C1 segment of cervical spinal cord (tissue), 14 donors: ENCODE measurements around the gene APPBP2.
"Not testable (repeated sequence)": the region's sequence is repeated elsewhere in the genome, so short reads cannot be mapped to it uniquely, and the experiment has no call there.

Experiments used
- DNase-seq, 14 donors: peaks; one replicate each; lab custom pipeline; 2025; lab: John Stamatoyannopoulos, UW

The APPBP2 gene

DNA sequence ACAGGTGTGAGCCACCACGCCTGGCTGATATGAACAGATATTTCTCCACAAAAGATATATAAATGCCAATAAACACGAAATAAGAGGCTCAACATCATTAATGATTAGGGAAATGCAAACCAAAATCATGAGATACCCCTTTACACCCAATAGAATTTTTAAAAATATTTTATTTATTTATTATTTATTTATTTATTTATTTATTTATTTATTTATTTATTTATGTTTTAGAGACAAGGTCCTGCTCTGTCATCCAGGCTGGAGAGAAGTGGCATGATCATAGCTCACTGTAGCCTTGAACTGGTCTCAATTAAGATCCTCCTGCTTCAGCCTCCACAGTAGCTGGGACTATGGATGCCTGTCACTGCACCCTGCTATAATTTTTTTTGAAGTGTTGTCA is 30.8 kb downstream of the APPBP2 start:
- no peak for DNase-seq

DNA sequence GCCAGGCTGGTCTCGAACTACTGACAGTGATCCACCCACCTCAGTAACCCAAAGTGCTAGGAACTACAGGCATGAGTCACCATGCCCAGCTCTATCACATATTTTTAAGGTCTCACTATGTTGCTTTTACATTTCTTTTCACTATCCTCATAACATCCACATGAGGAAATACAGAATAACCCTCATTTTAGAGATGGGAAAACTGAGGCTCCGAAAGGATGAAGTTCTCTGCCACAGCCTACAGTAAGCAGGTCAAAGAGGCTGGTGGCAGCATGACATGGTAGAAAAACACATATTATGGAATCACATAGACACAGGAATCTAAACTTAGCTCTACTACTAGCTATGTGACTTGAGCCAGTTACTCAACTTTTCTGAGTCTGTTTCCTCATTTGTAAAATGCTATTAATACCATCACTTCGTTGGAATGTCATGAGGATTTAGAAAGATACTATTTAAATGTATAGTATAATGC is 32.2 kb downstream of the APPBP2 start:
- no peak for DNase-seq

DNA sequence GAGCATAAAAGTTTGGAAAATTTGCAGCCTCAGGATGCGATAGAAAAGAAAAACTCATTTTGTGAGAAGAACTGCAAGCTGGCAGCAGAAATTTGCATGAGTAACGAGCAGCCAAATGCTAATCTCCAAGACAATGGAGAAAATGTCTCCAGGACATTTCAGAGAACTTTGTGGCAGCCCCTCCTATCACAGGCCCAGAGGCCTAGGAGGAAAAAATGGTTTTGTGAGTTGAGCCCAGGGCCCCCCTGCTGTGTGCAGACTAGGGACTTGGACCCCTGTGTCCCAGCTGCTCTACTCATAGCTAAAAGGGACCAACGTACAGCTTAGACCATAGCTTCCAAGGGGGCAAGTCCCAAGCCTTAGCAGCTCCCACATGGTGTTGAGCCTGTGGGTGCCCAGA is 34.3 kb downstream of the APPBP2 start:
- no peak for DNase-seq

DNA sequence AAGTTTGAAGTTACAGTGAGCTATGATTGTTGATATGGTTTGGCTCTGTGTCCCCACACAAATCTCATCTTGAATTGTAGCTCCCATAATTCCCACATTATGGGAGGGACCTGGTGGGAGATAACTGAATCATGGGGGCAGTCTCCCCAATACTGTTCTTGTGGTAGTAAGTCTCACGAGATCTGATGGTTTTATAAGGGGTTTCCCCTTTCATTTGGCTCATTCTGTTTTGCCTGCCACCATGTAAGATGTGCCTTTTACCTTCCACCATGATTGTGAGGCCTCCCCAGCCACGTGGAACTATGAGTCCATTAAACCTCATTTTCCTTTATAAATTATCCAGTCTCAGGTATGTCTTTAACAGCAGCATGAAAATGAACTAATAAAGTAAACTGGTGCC is 35.4 kb downstream of the APPBP2 start:
- not testable (repeated sequence) for DNase-seq

DNA sequence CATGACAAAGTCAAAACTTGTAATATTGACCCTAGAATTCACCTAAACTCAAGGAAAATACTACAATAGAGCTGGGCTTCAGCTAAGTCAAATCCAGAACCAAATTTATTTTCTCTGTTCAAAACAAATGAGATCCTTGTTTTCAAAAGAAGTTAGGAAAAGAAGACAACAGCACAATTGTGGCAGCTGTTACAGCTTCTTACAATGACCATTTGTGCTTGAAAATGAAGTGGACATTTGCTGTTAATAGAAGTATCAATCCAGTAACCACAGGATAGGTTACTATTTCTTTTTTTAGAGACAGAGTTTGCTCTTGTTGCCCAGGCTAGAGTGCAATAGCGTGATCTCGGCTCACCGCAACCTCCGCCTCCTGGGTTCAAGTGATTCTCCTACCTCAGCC is 44.4 kb downstream of the APPBP2 start:
- peak in 3 of 14 donors; percentile 3 to 12 (median 12) for DNase-seq

DNA sequence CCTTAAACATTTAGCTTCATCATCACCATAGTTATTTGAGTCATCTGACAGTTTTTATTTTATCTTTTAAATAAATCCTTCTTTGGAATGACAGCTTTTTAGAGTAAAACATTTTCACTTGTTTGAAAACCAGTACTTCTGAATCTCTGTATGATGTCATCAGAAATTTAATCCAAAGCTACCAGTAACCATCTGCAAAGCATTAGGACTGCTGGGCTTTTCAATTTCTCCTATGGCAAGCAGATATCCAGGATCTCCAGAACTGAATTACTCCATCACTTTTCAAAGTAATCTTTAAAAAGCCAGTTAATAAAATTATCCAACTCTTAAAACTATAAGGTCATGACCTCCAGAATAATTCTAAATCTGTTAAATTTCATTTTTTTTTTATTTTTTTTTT is 52.3 kb downstream of the APPBP2 start:
- no peak for DNase-seq

DNA sequence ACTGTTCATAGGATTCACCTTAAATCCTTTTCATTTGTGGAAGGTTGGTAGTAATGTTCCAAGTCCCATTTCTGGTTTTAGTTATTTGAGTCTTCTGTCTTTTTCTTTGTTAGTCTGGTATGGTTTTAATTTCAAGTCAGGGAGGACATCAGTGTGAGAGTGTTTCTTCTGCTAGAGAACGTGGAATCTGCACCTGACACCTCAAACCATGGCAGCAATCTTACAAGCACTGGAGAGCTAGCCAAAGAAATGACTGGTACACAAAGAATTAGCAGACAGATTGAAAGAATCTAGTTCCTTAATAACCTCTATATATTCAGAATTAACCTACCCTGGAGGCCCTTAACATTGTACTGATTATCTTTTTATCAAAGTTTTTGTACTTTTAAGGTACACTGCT is 53.6 kb downstream of the APPBP2 start:
- DNase-seq = no peak

DNA sequence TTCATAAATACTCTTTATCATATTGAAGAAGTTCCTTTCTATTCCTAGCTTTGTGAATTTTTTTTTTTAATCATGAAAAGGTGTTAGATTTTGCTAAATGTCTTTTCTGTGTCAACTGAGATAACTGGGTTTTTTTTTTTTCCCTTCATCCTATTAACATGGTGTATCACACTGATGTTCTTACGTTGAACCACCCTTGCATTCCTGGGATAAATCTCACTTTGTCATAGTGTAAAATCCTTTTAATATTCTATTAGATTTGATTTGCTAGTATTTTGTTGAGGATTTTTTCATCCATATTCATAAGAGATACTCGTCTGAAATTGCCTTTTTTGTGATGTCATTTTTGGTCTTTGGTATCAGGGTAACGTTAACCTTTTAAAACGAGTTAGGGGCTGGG is 54.6 kb downstream of the APPBP2 start:
- DNase-seq = no peak

DNA sequence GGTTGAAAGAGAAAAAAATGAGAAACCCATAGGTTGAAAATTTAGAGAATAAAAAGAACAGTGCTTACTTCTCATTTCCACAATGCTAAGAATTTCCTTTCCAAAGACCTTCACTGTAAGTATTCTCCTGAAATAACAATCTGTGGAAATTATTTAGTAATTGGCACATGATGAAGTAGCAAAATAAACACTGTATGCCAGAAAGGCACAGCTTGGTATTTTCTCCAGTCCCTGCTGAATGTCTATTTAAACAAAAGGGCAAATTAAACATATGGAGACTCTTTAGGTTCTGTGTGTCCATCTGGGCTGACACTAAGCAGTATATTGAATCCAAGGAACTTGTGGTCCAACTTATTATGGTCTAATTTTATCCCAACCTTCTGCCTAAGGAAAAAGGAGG is 57.7 kb downstream of the APPBP2 start:
- DNase-seq = peak in 1 of 14 donors; percentile 71

DNA sequence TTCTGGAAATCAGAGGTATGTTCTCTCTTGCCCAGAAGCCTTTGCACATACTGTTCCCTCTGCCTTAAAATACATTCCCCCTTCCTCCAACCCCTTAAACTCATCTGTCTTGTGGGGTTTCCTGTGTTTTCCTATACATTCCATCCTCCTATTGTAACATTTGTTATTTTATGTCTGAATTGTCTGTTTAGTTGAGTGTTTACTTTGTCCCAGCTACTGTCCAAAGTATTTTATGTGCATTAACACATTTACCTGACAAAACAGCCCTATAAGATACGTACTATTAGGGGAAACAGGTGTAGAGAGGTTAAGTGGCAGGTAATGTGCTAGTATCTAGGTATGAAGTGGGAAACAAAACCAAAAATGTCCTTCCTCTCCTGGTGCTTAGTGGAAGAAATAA is 61.7 kb downstream of the APPBP2 start:
- no peak for DNase-seq

DNA sequence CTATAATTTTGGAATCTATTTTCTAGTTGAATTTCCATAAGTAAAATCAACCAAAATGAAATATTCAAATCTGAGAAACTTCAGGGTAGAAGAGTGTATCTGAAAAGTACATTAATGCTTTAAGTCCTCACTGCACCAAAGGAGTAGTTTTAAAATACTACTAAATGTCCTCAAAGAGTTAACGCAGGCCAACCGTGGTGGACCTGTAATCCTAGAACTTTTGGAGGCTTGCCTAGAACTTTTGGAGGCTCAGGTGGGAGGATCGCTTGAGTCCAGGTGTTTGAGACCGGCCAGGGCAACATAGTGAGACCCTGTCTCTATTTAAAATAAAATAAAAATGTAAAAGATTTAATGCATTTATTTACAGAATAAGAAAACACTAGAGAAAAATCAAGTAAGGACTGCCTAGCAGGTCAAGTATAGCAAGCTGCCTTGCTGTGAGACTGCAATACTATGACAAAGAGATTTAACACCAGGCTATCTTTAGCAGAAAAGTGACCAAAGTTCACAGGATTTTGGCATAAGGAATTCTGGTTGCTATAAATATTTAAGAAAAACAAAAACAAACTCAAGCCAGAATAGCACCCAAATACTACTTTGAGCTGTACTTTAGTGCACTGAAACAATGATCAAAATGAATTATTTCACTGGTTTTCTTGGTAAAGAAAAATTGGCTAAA is 62.7 kb downstream of the APPBP2 start:
- DNase-seq = no peak

DNA sequence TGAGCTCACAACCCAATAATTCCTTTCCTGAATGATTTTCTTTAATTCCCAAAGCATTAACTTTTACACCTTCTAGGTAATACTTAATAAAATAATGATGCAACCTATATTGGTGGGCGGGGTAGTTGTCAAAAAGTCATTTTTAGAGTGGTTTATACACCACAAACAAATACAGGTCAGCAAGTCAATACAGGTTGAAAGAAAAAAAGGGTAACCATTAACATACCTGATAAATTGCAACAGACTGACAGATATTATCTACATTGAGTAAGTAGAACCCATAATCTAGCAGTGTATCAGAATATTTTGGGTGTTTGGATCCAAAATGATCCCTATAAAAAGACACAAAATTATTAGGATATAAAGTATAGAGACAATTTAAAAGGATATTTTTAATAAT is 64.5 kb downstream of the APPBP2 start:
- no peak for DNase-seq

DNA sequence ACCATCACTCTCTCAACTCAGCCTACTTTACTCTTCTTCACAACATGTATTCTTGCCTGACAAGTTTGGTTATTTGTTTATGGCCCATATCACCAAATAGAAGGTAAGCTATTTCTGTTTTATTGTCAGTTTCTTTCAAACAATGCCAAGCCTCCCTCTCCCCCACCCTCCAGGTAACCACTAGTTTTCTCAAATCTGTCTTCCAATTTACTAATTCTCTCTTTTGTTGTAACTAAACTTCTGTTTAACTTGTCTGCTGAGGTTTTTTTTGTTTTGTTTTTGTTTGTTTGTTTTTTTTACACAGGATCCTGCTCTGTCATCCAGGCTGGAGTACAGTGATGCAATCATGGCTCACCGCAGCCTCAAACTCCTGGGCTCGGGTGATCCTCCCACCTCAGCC is 68.9 kb downstream of the APPBP2 start:
- no peak for DNase-seq

DNA sequence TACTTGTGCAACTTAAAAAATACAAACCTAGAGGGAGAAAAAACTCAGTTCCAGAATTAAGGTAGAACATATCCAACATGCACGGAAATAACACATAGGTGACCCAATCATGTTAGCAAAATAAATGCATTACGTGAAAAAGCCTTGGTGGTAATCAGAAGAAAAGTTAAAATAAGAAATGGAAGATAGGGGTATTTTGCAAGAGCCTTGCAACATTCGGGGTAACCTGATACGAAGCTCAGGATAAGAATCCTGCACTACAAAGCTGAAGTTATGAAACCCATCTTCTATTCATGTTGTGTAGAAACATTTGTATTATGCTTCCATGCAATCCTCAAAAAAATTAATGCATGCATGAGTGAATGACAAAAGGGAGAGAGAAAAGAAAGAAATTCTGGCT is 70.7 kb downstream of the APPBP2 start:
- DNase-seq = no peak

DNA sequence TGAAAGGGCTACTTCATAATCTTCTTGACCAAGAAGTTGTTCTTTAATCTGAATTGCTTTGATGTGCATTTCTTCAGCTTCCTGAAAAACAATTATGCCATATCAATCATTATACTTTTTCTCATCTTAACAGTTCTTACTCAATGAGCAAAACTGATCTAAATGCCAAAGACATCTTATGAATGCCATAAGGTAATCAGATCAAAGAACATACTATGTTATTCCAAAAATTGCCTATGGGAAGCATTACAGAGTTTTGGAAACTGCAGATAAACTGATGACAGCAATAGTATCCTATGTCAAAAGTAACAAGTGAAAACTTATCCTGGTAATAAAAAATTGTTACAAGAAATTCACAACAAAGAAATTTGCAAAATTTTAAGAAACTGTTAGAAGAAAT is 74.1 kb downstream of the APPBP2 start:
- no peak for DNase-seq

DNA sequence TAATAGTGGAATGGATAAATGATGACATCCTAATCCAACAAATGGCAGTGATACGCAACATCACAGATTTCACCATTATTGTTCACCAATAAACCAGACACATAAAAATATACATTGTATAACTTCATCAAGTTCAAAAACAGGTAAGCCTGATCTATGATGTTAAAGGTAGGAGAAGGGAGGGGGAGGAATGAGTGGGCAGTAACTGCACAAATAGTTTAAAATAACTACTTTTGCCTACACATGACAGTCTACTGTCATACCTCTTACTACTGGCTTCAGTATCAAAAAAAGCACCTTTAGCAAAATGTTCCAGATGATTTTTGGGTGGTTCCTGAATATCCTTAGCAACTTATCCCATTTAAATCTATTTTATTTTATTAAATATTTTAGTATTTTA is 75.0 kb downstream of the APPBP2 start:
- DNase-seq = no peak

DNA sequence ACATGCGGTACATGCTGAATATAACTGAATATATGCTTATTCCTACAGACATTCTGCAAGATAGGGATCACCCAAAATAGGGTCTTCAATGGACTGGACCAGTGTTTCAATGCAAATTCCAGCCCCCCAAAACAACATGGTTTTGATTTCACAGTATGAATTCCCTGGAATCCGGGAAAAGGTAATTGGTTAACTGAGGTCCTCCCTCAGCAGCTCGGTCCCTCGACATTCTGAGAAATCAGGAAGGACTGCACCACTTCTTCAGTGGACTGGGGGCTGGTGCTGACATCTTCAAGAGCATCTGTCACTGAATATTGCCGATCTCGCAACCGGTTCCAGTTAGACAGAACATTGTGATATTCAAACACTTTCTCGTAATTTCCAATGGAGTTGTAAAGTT is 78.7 kb downstream of the APPBP2 start:
- no peak for DNase-seq

DNA sequence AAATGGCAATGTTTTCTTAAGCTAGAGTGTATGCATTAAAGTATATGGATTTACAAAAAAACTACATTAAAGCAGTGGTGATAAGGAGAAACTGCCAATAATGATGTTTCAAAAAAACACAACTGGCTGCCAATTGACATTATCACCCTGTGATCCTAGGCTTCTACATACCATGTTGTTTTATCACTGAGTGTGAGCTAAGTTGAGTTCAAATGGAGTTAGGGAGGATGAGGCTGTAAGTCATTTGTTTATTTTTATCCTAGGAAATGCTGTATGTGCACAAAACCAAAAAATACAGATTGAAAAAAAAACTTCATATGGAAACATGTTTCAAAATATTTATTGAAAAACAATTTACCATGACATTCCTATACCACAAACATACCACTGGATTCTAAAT is 80.9 kb downstream of the APPBP2 start:
- DNase-seq = no peak

DNA sequence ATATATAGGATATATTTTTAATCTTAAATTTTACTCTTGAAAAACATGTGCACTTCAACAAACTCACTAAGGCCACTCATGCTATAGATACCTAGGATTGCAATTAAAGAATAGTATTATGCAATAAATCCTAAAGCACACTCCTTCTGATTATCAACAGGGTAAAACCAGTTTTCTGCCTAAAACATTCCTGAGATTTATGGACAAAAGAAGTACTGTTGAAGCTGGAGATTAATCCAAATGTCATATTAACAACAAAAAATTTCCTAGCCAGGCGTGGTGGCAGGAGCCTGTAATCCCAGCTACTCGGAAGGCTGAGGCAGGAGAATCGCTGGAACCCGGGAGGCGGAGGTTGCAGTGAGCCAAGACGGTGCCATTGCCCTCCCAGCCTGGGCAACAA is 82.3 kb downstream of the APPBP2 start:
- peak in 2 of 14 donors; percentile 9 to 17 for DNase-seq

DNA sequence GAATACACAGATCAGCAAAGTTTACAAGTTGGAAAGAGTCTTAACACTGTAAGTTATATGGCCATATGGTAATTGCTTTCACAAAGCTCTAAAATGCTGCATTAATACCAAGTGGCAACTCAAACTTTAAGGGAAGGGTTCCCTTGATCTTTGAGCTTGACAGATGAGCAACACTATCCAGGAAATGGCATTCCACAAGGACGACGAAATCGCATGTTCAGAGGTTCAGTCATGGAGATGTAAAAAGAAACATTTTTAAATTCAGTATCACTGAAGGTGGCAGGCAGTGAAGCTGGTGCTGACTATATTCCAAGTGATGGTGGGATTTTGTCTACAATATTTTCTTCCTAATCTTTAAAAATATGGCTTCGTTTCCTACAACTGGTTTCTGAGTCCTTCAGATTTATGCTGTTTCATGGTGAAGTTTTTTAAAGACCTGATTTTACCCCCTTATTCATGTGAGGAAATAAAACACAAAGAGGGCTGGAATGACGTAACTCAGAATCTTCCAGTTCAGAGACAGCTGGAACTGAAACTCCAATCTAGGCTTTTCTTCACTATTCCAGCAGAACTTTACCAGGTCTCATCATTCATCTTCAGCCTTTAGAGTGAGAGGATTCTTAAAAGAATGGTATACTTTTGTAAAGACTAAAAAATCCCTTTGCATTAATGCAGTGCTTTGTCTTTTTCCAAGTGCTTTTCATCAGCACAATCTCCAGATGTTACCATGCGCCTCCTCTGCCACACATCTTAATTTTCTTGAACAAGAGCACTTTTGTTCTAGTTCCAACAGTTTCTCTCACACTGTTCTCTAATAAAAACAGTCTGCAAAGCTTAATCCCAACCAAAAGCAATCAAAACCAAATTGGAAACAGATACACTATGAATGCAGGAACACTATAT is 83.5 kb downstream of the APPBP2 start:
- DNase-seq = peak in 1 of 14 donors; percentile 12

DNA sequence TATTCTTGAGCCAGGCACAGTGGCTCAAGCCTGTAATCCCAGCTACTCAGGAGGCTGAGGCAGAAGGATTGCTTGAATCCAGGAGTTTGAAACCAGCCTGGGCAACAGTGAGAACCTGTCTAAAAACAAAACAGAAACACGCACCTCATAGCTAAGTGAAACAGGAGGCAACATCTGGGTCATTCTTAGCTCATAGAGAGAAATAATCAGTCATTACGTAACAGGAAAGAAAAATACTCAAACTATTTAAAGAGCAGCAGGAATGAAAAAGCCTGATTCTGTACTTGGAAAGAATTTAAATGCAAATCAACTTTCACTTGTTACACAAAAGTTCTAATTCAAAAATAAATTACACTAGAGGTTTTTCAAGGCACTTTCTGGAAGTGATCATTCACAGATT is 86.5 kb downstream of the APPBP2 start:
- DNase-seq = no peak

DNA sequence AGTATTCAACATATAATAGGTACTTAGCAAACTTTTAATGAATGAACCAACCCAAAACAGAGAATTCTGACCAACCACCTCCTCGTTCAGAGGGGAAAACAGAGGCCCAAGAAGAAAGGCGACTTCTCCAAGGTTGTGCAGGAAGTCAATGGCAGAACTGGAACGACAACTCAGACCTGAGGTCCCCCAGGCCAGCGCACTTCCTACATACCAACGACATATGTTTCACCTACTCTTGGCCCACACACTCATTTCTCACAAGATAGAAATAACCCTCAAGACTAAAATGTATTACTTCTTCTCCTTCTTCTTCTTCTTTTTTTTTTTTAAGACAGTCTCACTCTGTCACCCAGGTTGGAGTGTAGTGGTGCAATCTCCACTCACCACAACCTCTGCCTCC is 89.4 kb downstream of the APPBP2 start:
- DNase-seq = no peak
